Activated T-cell treated with anti-CD3 and anti-CD28 coated beads, Interleukin-2, amount 50 U/mL, for 72 hours (primary cell): ENCODE data around the gene FAM184A. TPM values are rescaled to one million over a fixed set of nuclear protein-coding genes. Genes with fewer than 3 reads are reported as not detected.

Source experiments
- ATAC-seq, 2 donors: fragments of 150-1000 bp; cut with Tn5 transposase; replicated peaks in 1 of 2; 2 replicates each; pipeline ENCODE4 v1.10.0; 2021; ENCODE audit warnings: moderate library complexity in 2 of 2, mild to moderate bottlenecking in 1 of 2
- DNase-seq, 2 donors: peaks; one replicate each; pipeline ENCODE4 v3.0.0; 2021 to 2022; ENCODE audit warnings: mixed read lengths in 1 of 2
- H3K27ac Mint-ChIP-seq: one replicate; pipeline ENCODE4 v1.8.0; 2022; ENCODE audit warnings: mild to moderate bottlenecking, moderate library complexity, mixed read lengths
- H3K27me3 Mint-ChIP-seq: one replicate; pipeline ENCODE4 v1.8.0; 2022; ENCODE audit warnings: low read depth, mixed read lengths
- H3K36me3 Mint-ChIP-seq, 2 donors: one replicate each; pipeline ENCODE4 v1.8.0; 2022; ENCODE audit warnings: mixed read lengths in 2 of 2, mild to moderate bottlenecking in 1 of 2; ENCODE audit not compliant: insufficient read depth in 2 of 2
- H3K4me1 Mint-ChIP-seq: one replicate; pipeline ENCODE4 v1.8.0; 2022; ENCODE audit warnings: low read depth, mixed read lengths
- H3K4me3 Mint-ChIP-seq, 2 donors: one replicate each; pipeline ENCODE4 v1.8.0; 2022; ENCODE audit warnings: mild to moderate bottlenecking in 2 of 2, mixed read lengths in 2 of 2, moderate library complexity in 2 of 2
- H3K9me3 Mint-ChIP-seq, 2 donors: one replicate each; pipeline ENCODE4 v1.8.0; 2022; ENCODE audit warnings: mixed read lengths in 2 of 2
- total RNA-seq, 2 donors: library from RNA; stranded (reverse); gene quantifications; one replicate each; pipeline ENCODE4 v1.2.3, GENCODE V29; 2022

Gene FAM184A
- total RNA-seq, 2 donors from 2014 or later = 18.4 to 18.5 TPM

DNA sequence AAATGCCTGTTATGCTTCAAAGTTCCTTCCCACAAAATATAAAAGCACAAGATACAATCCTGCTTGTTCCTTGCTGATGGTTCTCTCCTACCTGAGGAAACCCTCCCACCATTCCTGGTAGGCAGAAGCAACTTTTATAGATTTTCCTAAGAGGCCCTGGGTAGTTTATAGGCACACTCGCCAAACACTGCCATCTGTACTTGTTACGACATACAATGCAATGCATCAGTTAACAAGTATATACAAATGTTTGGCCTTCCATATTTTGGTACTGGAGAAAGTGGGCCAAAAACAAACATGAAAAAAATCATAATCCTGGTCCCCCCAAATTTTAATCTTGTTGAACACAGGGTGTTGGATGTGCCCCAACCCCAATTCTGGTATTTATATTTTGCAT is 160.1 kb downstream of the FAM184A start:
- Mint-ChIP-seq H3K36me3 (peaks cover 13 to 30% of the 10 kb centered on the region in 2 donors), H3K4me1 (peaks cover 3% of the 10 kb centered on the region), H3K27me3 (no peaks in the 10 kb centered on the region), H3K9me3 (no peaks in the 10 kb centered on the region), H3K4me3 (no peak overlapping the region), H3K27ac (no peak overlapping the region)
- ATAC-seq (no peak), DNase-seq (no peak)

DNA sequence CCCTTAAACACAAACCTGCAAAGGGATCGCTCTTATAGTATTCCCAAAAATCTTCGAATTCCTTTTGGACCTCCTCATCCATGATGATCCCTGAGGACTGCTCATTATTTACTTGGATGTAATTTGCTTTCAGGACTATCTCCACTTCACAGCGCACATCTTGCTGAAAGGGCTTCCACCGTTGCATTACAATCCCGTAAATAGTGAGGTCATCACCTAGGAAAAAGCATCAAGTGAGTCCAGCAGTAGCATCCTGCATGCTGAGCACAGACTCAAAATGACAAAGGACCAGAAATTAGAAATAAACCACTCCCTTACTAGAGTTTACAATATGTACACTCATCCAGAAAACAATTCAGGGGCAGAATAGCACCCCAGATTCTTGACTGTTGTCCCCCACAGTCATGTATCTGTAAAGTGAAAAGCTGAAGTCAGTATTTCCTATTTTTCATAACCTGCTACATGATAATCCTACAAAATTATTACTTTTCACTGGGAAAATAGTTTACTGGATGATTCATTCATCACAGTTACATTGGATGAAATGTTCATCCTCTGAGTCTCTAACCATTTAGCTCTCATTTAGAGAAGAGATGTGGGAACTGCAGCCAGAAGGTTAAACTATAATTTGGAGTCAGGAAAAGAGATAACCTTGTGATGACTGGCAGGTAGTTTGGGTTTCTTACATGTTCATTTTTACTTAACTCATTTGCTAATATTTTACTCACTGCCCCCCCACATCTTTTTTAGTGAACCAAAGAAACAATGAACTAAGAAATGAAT is 160.7 kb downstream of the FAM184A start:
- Mint-ChIP-seq H3K36me3 (peaks cover 15 to 31% of the 10 kb centered on the region in 2 donors), H3K27ac (no peak overlapping the region), H3K4me1 (peaks cover 3% of the 10 kb centered on the region), H3K9me3 (no peaks in the 10 kb centered on the region), H3K27me3 (no peaks in the 10 kb centered on the region), H3K4me3 (no peak overlapping the region)
- DNase-seq = no peak
- no peak for ATAC-seq

- no peak overlapping the region for H3K4me3 Mint-ChIP-seq
- no peak for ATAC-seq
- peaks cover 10 to 31% of the 10 kb centered on the region in 2 donors for H3K36me3 Mint-ChIP-seq
- H3K4me1 Mint-ChIP-seq = peaks cover 3% of the 10 kb centered on the region
- DNase-seq = no peak
- no peaks in the 10 kb centered on the region for H3K27me3 Mint-ChIP-seq
- H3K27ac Mint-ChIP-seq = no peak overlapping the region
- H3K9me3 Mint-ChIP-seq = no peaks in the 10 kb centered on the region
Observed at GRCh38 chr6:118914598-118914997, 163.9 kb downstream of the FAM184A start.

DNA sequence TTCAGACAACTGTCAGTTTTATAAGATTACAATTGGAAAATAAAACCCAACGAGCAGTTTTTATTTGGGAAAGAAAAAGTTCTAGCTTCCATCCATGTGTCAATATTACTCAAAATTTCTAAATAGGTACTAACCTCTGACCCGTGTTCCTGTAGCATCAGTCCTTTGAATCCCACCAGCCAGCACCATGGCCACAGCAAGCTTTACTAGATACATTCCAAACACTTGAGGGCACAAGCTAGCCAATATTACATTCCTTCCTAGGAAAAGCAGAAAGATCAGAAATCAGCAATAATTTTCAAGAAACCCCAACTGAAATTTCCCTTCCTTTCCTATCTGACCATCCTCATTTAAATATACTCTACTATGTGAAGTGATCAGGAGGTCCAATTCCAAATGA is 165.3 kb downstream of the FAM184A start:
- no peaks in the 10 kb centered on the region for H3K27me3 Mint-ChIP-seq
- no peaks in the 10 kb centered on the region for H3K4me1 Mint-ChIP-seq
- no peak overlapping the region for H3K4me3 Mint-ChIP-seq
- no peaks in the 10 kb centered on the region for H3K9me3 Mint-ChIP-seq
- no peak for ATAC-seq
- no peak for DNase-seq
- peak overlapping the region; percentile 50 for H3K27ac Mint-ChIP-seq
- peaks cover 10 to 32% of the 10 kb centered on the region in 2 donors for H3K36me3 Mint-ChIP-seq

GRCh38 chr6:118912646-118913045 is 165.8 kb downstream of the FAM184A start:
- Mint-ChIP-seq H3K27ac (no peak overlapping the region), H3K4me3 (no peak overlapping the region), H3K36me3 (peaks cover 10 to 32% of the 10 kb centered on the region in 2 donors), H3K27me3 (no peaks in the 10 kb centered on the region), H3K9me3 (no peaks in the 10 kb centered on the region), H3K4me1 (no peaks in the 10 kb centered on the region)
- ATAC-seq (no peak), DNase-seq (no peak)

Other genes with a start within 250 kb of the FAM184A start
- gene ASF1A, start 184.5 kb downstream of the FAM184A start, total RNA-seq = 10 to 100 TPM; 45.6 to 58.4 TPM
- gene MCM9, start 143.5 kb downstream of the FAM184A start, total RNA-seq = 10 to 100 TPM; 18.4 to 22.9 TPM